ENCODE data around the gene STRADA. TPM values are rescaled to one million over a fixed set of nuclear protein-coding genes. Genes with fewer than 3 reads are reported as not detected.

The STRADA gene
- total and polyA plus RNA-seq, 2 of the 8 experiments (the other 6 are each of a cell fraction or from before 2014, with no cell fraction given) = 35.6 to 43.3 TPM

DNA sequence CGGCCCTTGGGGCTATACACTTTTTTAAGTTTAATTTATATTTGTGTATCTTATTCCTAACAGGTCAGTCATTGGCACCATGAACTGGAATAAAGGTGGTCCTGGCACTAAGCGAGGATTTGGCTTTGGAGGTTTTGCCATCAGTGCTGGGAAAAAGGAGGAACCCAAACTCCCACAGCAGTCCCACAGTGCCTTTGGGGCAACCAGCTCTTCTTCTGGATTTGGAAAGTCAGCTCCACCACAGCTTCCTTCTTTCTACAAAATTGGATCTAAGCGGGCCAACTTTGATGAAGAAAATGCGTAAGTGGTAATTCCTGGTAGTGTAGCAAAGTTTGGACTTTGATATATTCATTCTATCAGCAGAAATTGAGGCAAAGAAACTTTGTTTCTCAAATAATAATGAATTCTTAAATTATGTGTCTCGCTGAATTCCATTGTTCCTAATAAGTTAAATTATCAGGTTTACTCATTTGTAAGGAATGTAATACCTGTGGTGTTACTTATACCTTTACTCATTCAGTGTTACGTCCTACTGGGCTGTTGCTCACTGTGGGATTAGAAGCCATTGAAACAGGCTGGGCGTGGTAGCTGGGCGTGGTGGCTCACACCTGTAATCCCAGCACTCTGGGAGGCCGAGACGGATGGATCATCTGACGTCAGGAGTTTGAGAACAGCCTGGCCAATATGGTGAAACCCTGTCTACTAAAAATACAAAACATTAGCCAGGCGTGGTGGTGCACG lies 45.5 kb upstream of the STRADA start (continued):
- TF ChIP-seq, protein P1, sequence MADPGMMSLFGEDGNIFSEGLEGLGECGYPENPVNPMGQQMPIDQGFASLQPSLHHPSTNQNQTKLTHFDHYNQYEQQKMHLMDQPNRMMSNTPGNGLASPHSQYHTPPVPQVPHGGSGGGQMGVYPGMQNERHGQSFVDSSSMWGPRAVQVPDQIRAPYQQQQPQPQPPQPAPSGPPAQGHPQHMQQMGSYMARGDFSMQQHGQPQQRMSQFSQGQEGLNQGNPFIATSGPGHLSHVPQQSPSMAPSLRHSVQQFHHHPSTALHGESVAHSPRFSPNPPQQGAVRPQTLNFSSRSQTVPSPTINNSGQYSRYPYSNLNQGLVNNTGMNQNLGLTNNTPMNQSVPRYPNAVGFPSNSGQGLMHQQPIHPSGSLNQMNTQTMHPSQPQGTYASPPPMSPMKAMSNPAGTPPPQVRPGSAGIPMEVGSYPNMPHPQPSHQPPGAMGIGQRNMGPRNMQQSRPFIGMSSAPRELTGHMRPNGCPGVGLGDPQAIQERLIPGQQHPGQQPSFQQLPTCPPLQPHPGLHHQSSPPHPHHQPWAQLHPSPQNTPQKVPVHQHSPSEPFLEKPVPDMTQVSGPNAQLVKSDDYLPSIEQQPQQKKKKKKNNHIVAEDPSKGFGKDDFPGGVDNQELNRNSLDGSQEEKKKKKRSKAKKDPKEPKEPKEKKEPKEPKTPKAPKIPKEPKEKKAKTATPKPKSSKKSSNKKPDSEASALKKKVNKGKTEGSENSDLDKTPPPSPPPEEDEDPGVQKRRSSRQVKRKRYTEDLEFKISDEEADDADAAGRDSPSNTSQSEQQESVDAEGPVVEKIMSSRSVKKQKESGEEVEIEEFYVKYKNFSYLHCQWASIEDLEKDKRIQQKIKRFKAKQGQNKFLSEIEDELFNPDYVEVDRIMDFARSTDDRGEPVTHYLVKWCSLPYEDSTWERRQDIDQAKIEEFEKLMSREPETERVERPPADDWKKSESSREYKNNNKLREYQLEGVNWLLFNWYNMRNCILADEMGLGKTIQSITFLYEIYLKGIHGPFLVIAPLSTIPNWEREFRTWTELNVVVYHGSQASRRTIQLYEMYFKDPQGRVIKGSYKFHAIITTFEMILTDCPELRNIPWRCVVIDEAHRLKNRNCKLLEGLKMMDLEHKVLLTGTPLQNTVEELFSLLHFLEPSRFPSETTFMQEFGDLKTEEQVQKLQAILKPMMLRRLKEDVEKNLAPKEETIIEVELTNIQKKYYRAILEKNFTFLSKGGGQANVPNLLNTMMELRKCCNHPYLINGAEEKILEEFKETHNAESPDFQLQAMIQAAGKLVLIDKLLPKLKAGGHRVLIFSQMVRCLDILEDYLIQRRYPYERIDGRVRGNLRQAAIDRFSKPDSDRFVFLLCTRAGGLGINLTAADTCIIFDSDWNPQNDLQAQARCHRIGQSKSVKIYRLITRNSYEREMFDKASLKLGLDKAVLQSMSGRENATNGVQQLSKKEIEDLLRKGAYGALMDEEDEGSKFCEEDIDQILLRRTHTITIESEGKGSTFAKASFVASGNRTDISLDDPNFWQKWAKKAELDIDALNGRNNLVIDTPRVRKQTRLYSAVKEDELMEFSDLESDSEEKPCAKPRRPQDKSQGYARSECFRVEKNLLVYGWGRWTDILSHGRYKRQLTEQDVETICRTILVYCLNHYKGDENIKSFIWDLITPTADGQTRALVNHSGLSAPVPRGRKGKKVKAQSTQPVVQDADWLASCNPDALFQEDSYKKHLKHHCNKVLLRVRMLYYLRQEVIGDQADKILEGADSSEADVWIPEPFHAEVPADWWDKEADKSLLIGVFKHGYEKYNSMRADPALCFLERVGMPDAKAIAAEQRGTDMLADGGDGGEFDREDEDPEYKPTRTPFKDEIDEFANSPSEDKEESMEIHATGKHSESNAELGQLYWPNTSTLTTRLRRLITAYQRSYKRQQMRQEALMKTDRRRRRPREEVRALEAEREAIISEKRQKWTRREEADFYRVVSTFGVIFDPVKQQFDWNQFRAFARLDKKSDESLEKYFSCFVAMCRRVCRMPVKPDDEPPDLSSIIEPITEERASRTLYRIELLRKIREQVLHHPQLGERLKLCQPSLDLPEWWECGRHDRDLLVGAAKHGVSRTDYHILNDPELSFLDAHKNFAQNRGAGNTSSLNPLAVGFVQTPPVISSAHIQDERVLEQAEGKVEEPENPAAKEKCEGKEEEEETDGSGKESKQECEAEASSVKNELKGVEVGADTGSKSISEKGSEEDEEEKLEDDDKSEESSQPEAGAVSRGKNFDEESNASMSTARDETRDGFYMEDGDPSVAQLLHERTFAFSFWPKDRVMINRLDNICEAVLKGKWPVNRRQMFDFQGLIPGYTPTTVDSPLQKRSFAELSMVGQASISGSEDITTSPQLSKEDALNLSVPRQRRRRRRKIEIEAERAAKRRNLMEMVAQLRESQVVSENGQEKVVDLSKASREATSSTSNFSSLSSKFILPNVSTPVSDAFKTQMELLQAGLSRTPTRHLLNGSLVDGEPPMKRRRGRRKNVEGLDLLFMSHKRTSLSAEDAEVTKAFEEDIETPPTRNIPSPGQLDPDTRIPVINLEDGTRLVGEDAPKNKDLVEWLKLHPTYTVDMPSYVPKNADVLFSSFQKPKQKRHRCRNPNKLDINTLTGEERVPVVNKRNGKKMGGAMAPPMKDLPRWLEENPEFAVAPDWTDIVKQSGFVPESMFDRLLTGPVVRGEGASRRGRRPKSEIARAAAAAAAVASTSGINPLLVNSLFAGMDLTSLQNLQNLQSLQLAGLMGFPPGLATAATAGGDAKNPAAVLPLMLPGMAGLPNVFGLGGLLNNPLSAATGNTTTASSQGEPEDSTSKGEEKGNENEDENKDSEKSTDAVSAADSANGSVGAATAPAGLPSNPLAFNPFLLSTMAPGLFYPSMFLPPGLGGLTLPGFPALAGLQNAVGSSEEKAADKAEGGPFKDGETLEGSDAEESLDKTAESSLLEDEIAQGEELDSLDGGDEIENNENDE (IDR thresholded peaks at IDR 0.05; ENCODE audit: insufficient replicate concordance, low read length) = no peak

Data from H1 (cell line).